K562 (cell line): ENCODE data around the gene TFRC. TPM values are rescaled to one million over a fixed set of nuclear protein-coding genes. Genes with fewer than 3 reads are reported as not detected.
A peak's percentile ranks its signal among the peaks of the same experiment; 100 is the strongest.

Experiments used
- ARID1B ChIP-seq: fragments of 450-650 bp; IDR thresholded peaks from 2 replicates; pipeline ENCODE4 v1.6.1; 2016; ENCODE audit warnings: antibody characterized with exemption, mild to moderate bottlenecking, inconsistent platforms
- EHMT2 ChIP-seq: fragments of 450-650 bp; IDR thresholded peaks from 2 replicates; pipeline ENCODE4 v1.6.1; 2018; ENCODE audit warnings: antibody characterized with exemption
- ELK3 ChIP-seq: fragments of 450-650 bp; formaldehyde crosslinking; IDR thresholded peaks from 2 replicates; pipeline ENCODE4 v1.4.0; 2020; ENCODE audit warnings: mild to moderate bottlenecking
- FOXJ2 ChIP-seq: fragments of 200-800 bp; sonication (Bioruptor generic); IDR thresholded peaks from 2 replicates; pipeline ENCODE4 v1.6.1; 2016; ENCODE audit warnings: missing genetic modification characterization, missing compliant biosample characterization
- HBP1 ChIP-seq: fragments of 450-650 bp; formaldehyde crosslinking; IDR thresholded peaks from 2 replicates; pipeline ENCODE4 v1.4.0; 2022; ENCODE audit warnings: missing genetic modification characterization
- HLTF ChIP-seq: fragments of 450-650 bp; IDR thresholded peaks from 2 replicates; pipeline ENCODE4 v1.6.1; 2016
- MYBL2 ChIP-seq, 2 experiments: fragments of 450-650 bp in 1 of 2; sonication (generic) in 1 of 2; formaldehyde crosslinking in 1 of 2; IDR thresholded peaks; 2 replicates each; pipeline versions ENCODE4 v1.6.1 to v1.8.1; 2017 to 2022; ENCODE audit warnings: borderline replicate concordance in 1 of 2, inconsistent platforms in 1 of 2, low read depth in 1 of 2, mild to moderate bottlenecking in 1 of 2, missing genetic modification reagents in 1 of 2, moderate library complexity in 1 of 2
- NELFE ChIP-seq: IDR thresholded peaks from 2 replicates; pipeline ENCODE4 v1.6.1; 2011; ENCODE audit warnings: mild to moderate bottlenecking; ENCODE audit not compliant: insufficient read depth, insufficient read length
- NRF1 ChIP-seq, 2 experiments: fragments of 450-650 bp; IDR thresholded peaks in 1 of 2; conservative IDR thresholded peaks in 1 of 2; 2 replicates each; pipeline ENCODE4 v1.6.1; 2014; ENCODE audit warnings: mild to moderate bottlenecking in 2 of 2
- PCBP2 ChIP-seq: fragments of 200-400 bp; formaldehyde crosslinking; IDR thresholded peaks from 2 replicates; pipeline ENCODE4 v1.6.1; 2018; ENCODE audit warnings: low read length, low read depth, mild to moderate bottlenecking, moderate library complexity; ENCODE audit not compliant: poor library complexity, severe bottlenecking
- PRMT5 ChIP-seq: sonication (generic); formaldehyde crosslinking; IDR thresholded peaks from 2 replicates; pipeline ENCODE4 v1.5.0; 2020; ENCODE audit warnings: missing genetic modification reagents
- SIX5 ChIP-seq, 2 experiments: IDR thresholded peaks; 2 replicates each; pipeline ENCODE4 v1.6.1; 2011; ENCODE audit warnings: low read length in 2 of 2, borderline replicate concordance in 1 of 2, low read depth in 1 of 2, mild to moderate bottlenecking in 1 of 2, moderate library complexity in 1 of 2; ENCODE audit not compliant: insufficient read depth in 1 of 2
- SMAD3 ChIP-seq: fragments of 450-650 bp; formaldehyde crosslinking; conservative IDR thresholded peaks from 2 replicates; pipeline ENCODE4 v1.4.0; 2020; ENCODE audit warnings: mild to moderate bottlenecking
- SMARCB1 ChIP-seq: IDR thresholded peaks from 2 replicates; pipeline ENCODE4 v1.6.1; 2011; ENCODE audit warnings: improper control_type of control experiment, low read depth; ENCODE audit not compliant: insufficient read length
- SMC3 ChIP-seq: conservative IDR thresholded peaks from 2 replicates; pipeline ENCODE4 v1.6.1; 2011; ENCODE audit warnings: low read depth, low read length, improper control_type of control experiment; ENCODE audit not compliant: insufficient read depth
- TEAD4 ChIP-seq, 2 experiments: sonication (generic) in 1 of 2; formaldehyde crosslinking in 1 of 2; IDR thresholded peaks; 2 replicates each; pipeline versions ENCODE4 v1.6.1 to v1.8.0; 2012 to 2022; ENCODE audit warnings: borderline replicate concordance in 1 of 2, inconsistent platforms in 1 of 2, low read length in 1 of 2, mild to moderate bottlenecking in 1 of 2, missing genetic modification reagents in 1 of 2
- TFE3 ChIP-seq: fragments of 450-650 bp; formaldehyde crosslinking; IDR thresholded peaks from 2 replicates; pipeline ENCODE4 v1.4.0; 2020; ENCODE audit warnings: mild to moderate bottlenecking, mixed read lengths
- U2AF2 ChIP-seq: fragments of 200-400 bp; formaldehyde crosslinking; optimal IDR thresholded peaks from 2 replicates; pipeline ENCODE3; 2017; ENCODE audit warnings: low read depth, mild to moderate bottlenecking, low read length
- ZEB2 ChIP-seq: fragments of 450-650 bp; IDR thresholded peaks from 2 replicates; pipeline ENCODE4 v1.6.1; 2016
- ZNF280A ChIP-seq: fragments of 450-650 bp; IDR thresholded peaks from 2 replicates; pipeline ENCODE4 v1.6.1; 2018; ENCODE audit warnings: mild to moderate bottlenecking, low read depth; ENCODE audit not compliant: partially characterized antibody
- ZNF707 ChIP-seq: fragments of 250-450 bp; sonication (Bioruptor Pico); conservative IDR thresholded peaks from 2 replicates; pipeline ENCODE4 v1.8.0; 2022; ENCODE audit warnings: inconsistent platforms, mild to moderate bottlenecking, moderate library complexity
- polyA plus RNA-seq, 8 experiments: library from polyadenylated mRNA; depleted of rRNA in 4 of 8; stranded (reverse) in 5 of 8; unstranded in 3 of 8; fragments of >200 nt; fragmentation: Nextera tagmentation in 2 of 8; fragmentation: Illumina TruSeq in 1 of 8; extraction: Ambion mirVana in 2 of 8; extraction: Trizol in 1 of 8; gene quantifications; 2 replicates each; pipeline versions ENCODE4 v1.2.1 to v1.2.3, GENCODE V29; 2011 to 2014; ENCODE audit warnings: inconsistent platforms in 1 of 8, missing spikeins in 1 of 8
- total RNA-seq, 7 experiments: library from RNA; depleted of rRNA in 6 of 7; stranded (reverse); fragments of >200 nt in 6 of 7; fragmentation: Illumina TruSeq in 2 of 7; extraction: Trizol in 2 of 7; gene quantifications; 2 replicates each; pipeline versions ENCODE4 v1.2.1 to v1.2.3, GENCODE V29; 2011 to 2021; ENCODE audit warnings: low replicate concordance in 1 of 7

TFRC gene
- total and polyA plus RNA-seq, 9 of the 15 experiments (the other 6 are each of a cell fraction or from before 2014, with no cell fraction given): 149 to 679 (median 332) TPM

- no peak for TF ChIP-seq TEAD4 (IDR thresholded peaks at IDR 0.05; ENCODE audit: low read length)
- no peak; the same call in 1 of the 2 replicates for TF ChIP-seq TEAD4 (CRISPR knock-in tag; IDR thresholded peaks at IDR 0.05; ENCODE audit: borderline replicate concordance)
- no peak for TF ChIP-seq SIX5 (IDR thresholded peaks at IDR 0.05; ENCODE audit: borderline replicate concordance in 1 of 2, insufficient read depth in 1 of 2, low read depth in 1 of 2, low read length in 2 of 2)
- no peak for TF ChIP-seq EHMT2
- TF ChIP-seq ELK3 (CRISPR knock-in tag): no peak
- TF ChIP-seq ZNF707 (CRISPR knock-in tag): no peak
- no peak for TF ChIP-seq FOXJ2
- TF ChIP-seq HBP1 (CRISPR knock-in tag): peak; percentile 91
- TF ChIP-seq SMC3: 0 out of 2 replicates have a peak, but pooled peaks have one; percentile 5
- no peak for TF ChIP-seq HLTF
- TF ChIP-seq ARID1B: peak; percentile 15; the same call in 1 of the 2 replicates
- TF ChIP-seq PCBP2: no peak
- no peak for TF ChIP-seq U2AF2
- TF ChIP-seq SMARCB1: no peak
- TF ChIP-seq NRF1 (conservative IDR thresholded peaks at IDR 0.05 in 1 of 2, IDR thresholded peaks at IDR 0.05 in 1 of 2): peak; percentile 90 to 91
- peak; percentile 85 for TF ChIP-seq NELFE
- TF ChIP-seq ZEB2: peak; percentile 29; the same call in 1 of the 2 replicates
- no peak for TF ChIP-seq TFE3 (CRISPR knock-in tag)
- TF ChIP-seq ZNF280A: no peak
- peak; percentile 22; the same call in 1 of the 2 replicates for TF ChIP-seq SMAD3 (CRISPR knock-in tag)
- TF ChIP-seq MYBL2 (IDR thresholded peaks at IDR 0.05; ENCODE audit: low read depth): no peak
- TF ChIP-seq MYBL2 (CRISPR knock-in tag; IDR thresholded peaks at IDR 0.05; ENCODE audit: borderline replicate concordance): no peak
- TF ChIP-seq PRMT5 (CRISPR knock-in tag): no peak
Observed at GRCh38 chr3:196081834-196082618, at the start of gene TFRC (continued).
